ENCODE results near the gene GGTLC2.
"Not testable (repeated sequence)": the region's sequence is repeated elsewhere in the genome, so short reads cannot be mapped to it uniquely, and the experiment has no call there.

GGTLC2 gene

DNA sequence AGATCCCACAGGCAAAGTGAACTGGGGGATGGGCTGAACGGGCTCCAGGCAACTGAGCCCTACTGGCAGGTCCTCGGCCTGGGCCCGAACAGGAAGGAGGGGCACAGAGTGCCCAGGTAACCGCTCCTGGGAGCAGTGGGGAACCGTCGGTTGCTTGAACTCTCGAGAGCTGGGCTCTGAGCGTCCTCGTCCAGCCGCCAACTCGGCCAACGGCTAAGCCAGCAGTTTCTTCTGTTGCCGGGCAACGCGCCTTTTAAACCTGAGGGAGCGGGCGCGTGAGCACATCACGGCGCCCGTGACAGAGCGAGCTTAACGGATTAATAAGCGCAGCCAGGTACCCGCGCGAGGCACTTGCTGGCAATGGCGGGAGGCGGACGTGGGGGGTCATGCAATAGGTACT is at the start of gene GGTLC2:
TSS of gene GGTLC2 (plus strand) at position 301 of the 400 bp plus-strand sequence. CDS start 1,732 bp downstream, outside the sequence.
- not testable (repeated sequence) for DNase-seq

GRCh38 chr22:22595001-22595835 is 49.2 kb upstream of the GGTLC2 start:
- no peak for DNase-seq

DNA sequence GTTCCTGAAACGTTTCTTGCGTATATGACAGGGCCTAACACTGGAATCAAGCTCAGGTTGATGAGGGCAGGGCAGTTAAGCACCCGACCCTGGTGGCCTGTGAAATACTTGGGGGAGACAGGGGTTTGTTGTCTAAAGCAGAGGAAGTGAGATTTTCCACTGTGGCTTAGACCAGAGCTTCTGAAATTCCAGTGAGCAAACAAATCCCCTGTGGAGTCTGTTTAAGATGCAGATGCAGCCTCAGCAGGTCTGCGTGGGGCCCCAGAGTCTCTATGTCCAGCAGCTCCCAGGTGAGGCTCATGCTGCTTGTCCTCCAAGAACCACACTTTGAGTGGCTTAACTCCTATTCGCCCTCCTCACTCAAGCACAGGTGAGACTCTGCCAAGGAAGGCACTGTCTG is 46.3 kb upstream of the GGTLC2 start:
- no peak for DNase-seq

DNA sequence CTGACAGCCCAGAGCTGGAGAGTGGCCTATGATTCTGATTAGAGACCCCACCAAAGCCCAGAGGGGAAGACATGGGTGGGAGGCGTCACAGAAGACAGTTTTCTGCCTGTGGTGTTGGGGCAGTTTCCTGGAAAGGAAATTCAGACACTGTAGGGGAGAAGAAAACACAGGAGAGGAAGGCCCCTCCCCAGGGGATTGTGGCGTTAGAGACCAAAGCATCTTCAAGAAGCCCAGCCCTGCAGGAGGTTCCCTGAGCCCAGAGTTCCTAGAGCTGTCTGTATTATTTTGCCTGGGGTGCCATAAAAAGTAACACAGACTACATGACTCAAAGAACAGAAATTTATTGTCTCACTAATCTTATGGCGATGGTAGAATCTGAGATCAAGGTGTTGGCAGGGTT is 45.2 kb upstream of the GGTLC2 start:
- no peak for DNase-seq

DNA sequence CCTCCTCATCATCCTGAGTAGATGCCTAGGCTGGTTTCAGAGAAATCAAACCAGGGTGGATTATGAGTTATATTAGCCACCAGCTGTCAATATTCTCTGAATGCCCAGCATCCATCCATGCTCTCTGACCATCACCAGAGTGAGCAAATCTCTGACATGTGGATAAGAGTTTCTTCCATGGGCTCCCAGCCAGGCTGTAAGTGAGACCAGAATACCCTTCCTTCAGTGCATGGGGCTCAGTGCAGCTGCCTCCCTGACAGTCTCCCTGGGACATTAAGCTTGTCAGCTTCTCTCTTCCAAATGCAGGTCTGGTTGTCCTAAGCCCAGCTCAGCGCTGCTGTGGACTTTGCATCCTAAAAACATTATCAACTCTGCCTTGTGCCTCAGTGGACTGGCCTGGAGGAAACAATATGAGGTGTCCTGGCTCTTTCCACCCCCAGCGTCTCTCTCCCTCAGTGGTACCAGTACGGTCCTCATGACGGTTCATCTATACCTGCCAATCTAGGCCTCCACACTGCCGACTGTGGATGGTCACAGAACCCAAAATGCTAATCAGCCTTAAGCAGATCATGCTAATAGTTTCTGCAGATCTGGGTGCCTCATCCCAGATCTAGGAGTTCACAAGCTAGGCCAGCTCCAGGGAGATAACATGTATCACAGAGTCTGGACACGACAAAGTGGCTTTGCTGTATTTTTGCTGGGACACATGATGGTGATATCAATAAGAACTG is 43.7 kb upstream of the GGTLC2 start:
- DNase-seq = no peak

- DNase-seq = no peak
Measured at GRCh38 chr22:22603470-22603947, 40.9 kb upstream of the GGTLC2 start.

DNA sequence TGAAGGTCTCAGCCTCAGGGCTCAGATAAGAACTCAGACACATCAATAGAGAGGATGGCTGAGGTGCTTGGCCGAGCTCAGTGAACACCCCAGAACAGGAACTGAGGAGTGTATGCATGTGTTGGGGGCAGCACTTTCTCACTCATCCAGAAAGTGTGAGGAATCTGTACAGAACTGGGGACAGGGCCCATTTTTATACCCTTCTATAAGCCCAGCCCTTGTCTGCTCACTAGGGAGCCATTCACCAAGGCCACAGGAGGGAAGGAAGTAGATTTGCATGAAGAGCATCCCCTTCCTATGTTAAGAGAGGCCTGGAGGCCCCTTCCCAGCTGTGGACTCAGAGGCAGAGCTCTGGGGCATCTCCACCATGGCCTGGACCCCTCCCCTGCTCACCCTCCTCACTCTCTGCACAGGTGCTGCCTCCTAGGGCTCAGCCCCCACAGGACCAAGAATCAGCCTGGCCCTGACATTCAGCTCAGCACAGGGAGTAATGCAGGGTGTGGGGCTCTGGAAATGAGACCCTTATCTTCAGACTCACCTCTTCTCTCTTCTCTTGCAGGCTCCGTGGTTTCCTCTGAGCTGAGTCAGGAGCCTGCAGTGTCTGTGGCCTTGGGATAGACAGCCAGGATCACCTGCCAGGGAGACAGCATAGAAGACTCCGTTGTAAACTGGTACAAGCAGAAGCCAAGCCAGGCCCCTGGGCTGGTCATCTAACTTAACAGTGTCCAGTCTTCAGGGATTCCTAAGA is 39.9 kb upstream of the GGTLC2 start:
- no peak for DNase-seq

DNA sequence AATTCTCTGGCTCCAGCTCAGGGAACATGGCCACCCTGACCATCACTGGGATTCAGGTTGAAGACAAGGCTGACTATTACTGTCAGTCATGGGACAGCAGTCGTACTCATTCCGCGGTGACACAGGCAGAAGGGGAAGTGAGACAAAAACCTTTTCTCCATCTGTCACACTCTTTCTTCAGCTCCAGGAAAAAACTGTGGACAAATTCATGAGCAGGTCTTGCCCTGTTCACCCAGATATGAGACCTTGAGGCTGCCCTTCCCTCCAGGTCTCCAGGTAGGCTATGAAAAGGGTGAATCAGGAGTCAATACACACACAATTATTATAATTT is 39.4 kb upstream of the GGTLC2 start:
- no peak for DNase-seq

- not testable (repeated sequence) for DNase-seq
Measured at GRCh38 chr22:22608022-22608421, 36.4 kb upstream of the GGTLC2 start.

GRCh38 chr22:22609291-22609690 is 35.1 kb upstream of the GGTLC2 start:
- DNase-seq = no peak

- no peak for DNase-seq
Measured at GRCh38 chr22:22612516-22612915, 31.9 kb upstream of the GGTLC2 start.

- no peak for DNase-seq
Measured at GRCh38 chr22:22614065-22614464, 30.3 kb upstream of the GGTLC2 start.

DNA sequence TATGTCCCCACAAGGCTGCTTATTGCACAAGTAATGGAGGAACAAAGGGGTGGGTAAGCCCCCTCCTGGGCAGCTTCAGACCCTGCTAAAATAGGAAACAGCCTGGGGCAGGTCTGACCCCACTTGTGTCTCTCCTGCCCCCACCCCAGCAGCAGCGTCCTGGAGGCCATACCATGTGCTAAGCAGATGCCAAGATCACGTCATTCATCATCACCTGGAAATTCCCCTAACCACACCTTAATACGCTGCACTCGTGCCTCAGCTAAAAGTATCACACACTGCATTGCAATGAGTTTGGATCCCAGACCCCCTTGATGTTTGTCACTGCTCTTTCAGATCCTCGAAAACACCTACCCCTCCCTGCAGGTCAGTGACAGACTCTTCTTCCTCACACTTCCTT is 27.8 kb upstream of the GGTLC2 start:
- DNase-seq = peak; percentile 55

- no peak for DNase-seq
Measured at GRCh38 chr22:22618448-22618847, 26.0 kb upstream of the GGTLC2 start.

DNA sequence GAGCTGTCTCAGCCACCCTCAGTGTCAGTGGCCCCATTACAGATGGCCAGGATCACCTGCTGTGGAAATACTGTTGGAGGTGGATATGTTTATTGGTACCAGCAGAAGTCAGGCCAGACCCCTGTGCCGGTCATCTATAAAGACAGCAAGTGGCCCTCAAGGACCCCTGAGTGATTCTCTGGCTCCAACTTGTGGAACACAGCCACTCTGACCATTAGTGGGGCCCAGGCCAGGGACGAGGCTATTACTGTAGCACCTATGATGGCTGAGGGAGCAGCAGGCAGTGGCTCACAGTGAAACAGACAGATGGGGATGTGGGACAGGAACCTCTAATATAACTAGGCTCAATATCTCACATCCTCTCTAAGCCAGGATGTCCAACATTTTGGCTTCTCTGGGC is 25.5 kb upstream of the GGTLC2 start:
- DNase-seq = no peak

GRCh38 chr22:22619765-22620414 is 24.5 kb upstream of the GGTLC2 start:
- DNase-seq = no peak

DNA sequence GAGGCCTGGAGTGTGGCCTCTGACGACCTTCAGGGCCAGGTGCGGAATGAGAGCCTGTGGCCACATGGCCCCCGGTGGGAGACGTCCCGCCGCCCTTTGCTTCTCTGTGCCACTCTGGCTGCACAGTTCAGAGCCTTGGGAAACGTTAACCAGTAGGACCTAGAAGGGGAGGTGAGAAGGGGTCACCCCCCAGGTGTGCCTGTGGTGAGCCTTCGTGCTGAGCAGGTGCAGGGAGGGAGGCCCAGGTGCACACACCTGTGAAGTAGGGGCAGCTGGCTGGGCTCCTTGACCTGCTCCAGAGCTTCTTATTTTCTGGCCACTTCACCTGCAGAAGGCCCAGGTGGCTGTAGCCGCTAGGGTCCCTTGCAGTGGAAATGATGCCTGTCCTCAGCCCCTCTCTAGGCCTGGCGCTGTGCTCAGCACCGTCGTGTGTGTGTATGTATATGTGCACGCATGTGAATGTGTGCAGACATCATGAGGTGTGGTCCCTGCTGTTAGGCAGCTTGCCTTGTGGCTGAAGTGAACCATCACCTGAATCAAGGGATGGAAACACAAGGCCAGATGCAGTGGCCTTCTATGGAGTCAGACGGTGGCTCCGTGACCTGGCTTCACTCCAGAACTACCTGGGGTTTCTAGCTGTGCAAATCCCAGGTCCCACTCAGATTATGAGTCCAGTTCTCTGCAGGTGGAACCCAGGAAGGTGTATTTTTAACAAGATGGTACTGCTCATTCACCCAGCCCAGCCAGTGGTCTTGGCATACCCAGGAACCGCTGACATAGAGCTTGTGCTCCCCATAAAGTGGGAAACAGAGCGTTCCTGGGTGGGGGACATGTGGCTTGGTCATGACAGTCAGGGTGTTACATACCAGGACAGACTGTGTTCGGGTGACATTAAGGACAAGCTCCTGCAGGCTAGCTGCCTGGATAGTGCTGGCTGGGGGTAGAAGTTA is 15.6 kb upstream of the GGTLC2 start:
- not testable (repeated sequence) for DNase-seq

- DNase-seq = not testable (repeated sequence)
Measured at GRCh38 chr22:22631223-22631652, 13.2 kb upstream of the GGTLC2 start.

GRCh38 chr22:22632226-22632625 is 12.2 kb upstream of the GGTLC2 start:
- not testable (repeated sequence) for DNase-seq

- not testable (repeated sequence) for DNase-seq
Measured at GRCh38 chr22:22633533-22633932, 10.9 kb upstream of the GGTLC2 start.

DNA sequence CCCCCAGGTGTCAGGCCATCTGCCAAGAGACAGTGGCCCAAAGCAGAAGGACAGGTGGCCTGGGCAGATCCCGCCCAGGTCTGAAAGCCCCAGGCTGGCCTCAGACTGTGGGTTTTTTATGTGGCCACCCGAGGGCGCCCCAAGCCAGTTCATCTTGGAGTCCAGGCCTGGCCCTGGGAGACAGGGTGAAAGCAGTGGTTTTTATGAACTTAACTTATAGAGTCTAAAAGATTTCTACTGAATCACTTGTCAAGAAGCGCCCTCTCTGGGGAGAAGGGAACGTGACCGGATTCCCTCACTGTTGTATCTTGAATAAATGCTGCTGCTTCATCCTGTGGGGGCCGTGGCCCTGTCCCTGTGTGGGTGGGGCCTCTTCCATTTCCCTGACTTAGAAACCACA is 8.2 kb upstream of the GGTLC2 start:
- not testable (repeated sequence) for DNase-seq

GRCh38 chr22:22638313-22638712 is 6.1 kb upstream of the GGTLC2 start:
- DNase-seq = not testable (repeated sequence)

All from activated CD4-positive, alpha-beta T cell treated with anti-CD3 and anti-CD28 coated beads, Interleukin-2, amount 50 U/mL, for 16 hours (primary cell).